H1 (cell line): ENCODE data around the gene ARHGAP26. TPM values are rescaled to one million over a fixed set of nuclear protein-coding genes. Genes with fewer than 3 reads are reported as not detected.

Experiments
- CTCF ChIA-PET: fragments of 300-600 bp; sonication (Branson Sonifier 250); formaldehyde crosslinking; loops from one replicate; lab custom pipeline; 2021; ENCODE audit not compliant: partially characterized antibody; lab: Charles Lee
- POLR2A ChIA-PET: fragments of 300-600 bp; sonication (Branson Sonifier 250); formaldehyde crosslinking; loops from one replicate; lab custom pipeline; 2021; ENCODE audit warnings: inconsistent platforms; ENCODE audit not compliant: partially characterized antibody; lab: Charles Lee
- DNase-seq, 2 experiments: peaks; one replicate each; pipeline versions ENCODE4 v3.0.0 to v3.0.0-alpha.2; 2010 to 2022; ENCODE audit warnings: low spot score in 2 of 2, low read depth in 1 of 2, mixed read lengths in 1 of 2
- FAIRE-seq: peaks from 2 replicates; lab custom pipeline; 2011; peaks lifted over from hg19 to GRCh38; lab: Jason Lieb, UNC
- H2AFZ ChIP-seq: 2 replicates; pipeline ENCODE4 v1.8.1; 2012; ENCODE audit warnings: low read length, inconsistent platforms
- H2AK5ac ChIP-seq: 2 replicates; pipeline ENCODE4 v1.6.1; 2013; ENCODE audit warnings: low read depth, low read length
- H2BK120ac ChIP-seq: replicated peaks from 2 replicates; pipeline ENCODE3; 2013; ENCODE audit warnings: low read depth, low read length, inconsistent platforms
- H2BK12ac ChIP-seq: 2 replicates; pipeline ENCODE4 v1.6.1; 2013; ENCODE audit warnings: low read depth, low read length
- H2BK15ac ChIP-seq: 2 replicates; pipeline ENCODE4 v1.6.1; 2013; ENCODE audit warnings: low read length
- H2BK20ac ChIP-seq: 2 replicates; pipeline ENCODE4 v1.6.1; 2013; ENCODE audit warnings: low read length
- H2BK5ac ChIP-seq: 2 replicates; pipeline ENCODE4 v1.6.1; 2013; ENCODE audit warnings: low read depth, low read length
- H3K14ac ChIP-seq: 2 replicates; pipeline ENCODE4 v1.6.1; 2013; ENCODE audit warnings: inconsistent platforms; ENCODE audit not compliant: insufficient read length
- H3K18ac ChIP-seq: 2 replicates; pipeline ENCODE4 v1.6.1; 2013; ENCODE audit warnings: low read length; ENCODE audit errors: extremely low read depth
- H3K23ac ChIP-seq: 2 replicates; pipeline ENCODE4 v1.6.1; 2013; ENCODE audit warnings: inconsistent platforms; ENCODE audit not compliant: insufficient read length
- H3K23me2 ChIP-seq: 2 replicates; pipeline ENCODE4 v1.6.1; 2013; ENCODE audit warnings: low read depth, low read length
- H3K27ac ChIP-seq: 2 replicates; pipeline ENCODE4 v1.6.1; 2011; ENCODE audit warnings: low read depth, low read length, inconsistent platforms
- H3K27me3 ChIP-seq, 4 experiments: replicated peaks in 1 of 4; 1 replicate in 1 of 4; 2 replicates in 3 of 4; pipeline versions ENCODE4 v1.6.1 to v1.8.1; 2011 to 2013; ENCODE audit warnings: low read length in 3 of 4, mild to moderate bottlenecking in 3 of 4, inconsistent platforms in 2 of 4, mixed read lengths in 2 of 4, moderate library complexity in 1 of 4; ENCODE audit not compliant: control insufficient read depth in 3 of 4, insufficient read depth in 3 of 4; ENCODE audit errors: extremely low read depth in 1 of 4
- H3K36me3 ChIP-seq, 4 experiments: 2 replicates each; pipeline versions ENCODE4 v1.6.1 to v1.8.1; 2011 to 2013; ENCODE audit warnings: mild to moderate bottlenecking in 4 of 4, low read length in 3 of 4, moderate library complexity in 2 of 4, control low read depth in 1 of 4, inconsistent platforms in 1 of 4; ENCODE audit not compliant: insufficient read depth in 4 of 4, control insufficient read depth in 2 of 4
- H3K4ac ChIP-seq: replicated peaks from 2 replicates; pipeline ENCODE3; 2013; ENCODE audit warnings: low read length, low read depth, mixed read lengths, inconsistent platforms; ENCODE audit not compliant: insufficient read length
- H3K4me1 ChIP-seq, 4 experiments: replicated peaks in 1 of 4; 1 replicate in 1 of 4; 2 replicates in 3 of 4; pipeline versions ENCODE4 v1.6.1 to v1.8.1; 2011 to 2013; ENCODE audit warnings: low read length in 3 of 4, inconsistent platforms in 2 of 4, mixed read lengths in 1 of 4; ENCODE audit not compliant: insufficient read depth in 4 of 4, control insufficient read depth in 3 of 4
- H3K4me2 ChIP-seq, 2 experiments: 2 replicates each; pipeline versions ENCODE4 v1.6.1 to v1.8.1; 2011 to 2013; ENCODE audit warnings: low read depth in 2 of 2, low read length in 2 of 2, control low read depth in 1 of 2, inconsistent platforms in 1 of 2, mild to moderate bottlenecking in 1 of 2; ENCODE audit not compliant: insufficient read depth in 1 of 2
- H3K4me3 ChIP-seq, 4 experiments: fragments of 200-600, 300-600 bp in 1 of 4; sonication (generic), shearing (Covaris generic), sonication (Bioruptor Twin) in 1 of 4; 2 replicates each; pipeline versions ENCODE4 v1.5.1 to v1.8.1; 2011 to 2016; ENCODE audit warnings: low read length in 4 of 4, low read depth in 3 of 4, control low read depth in 2 of 4, inconsistent platforms in 2 of 4, mild to moderate bottlenecking in 2 of 4, mixed read lengths in 1 of 4, moderate library complexity in 1 of 4; ENCODE audit not compliant: insufficient read depth in 2 of 4; ENCODE audit errors: extremely low read depth in 1 of 4
- H3K56ac ChIP-seq: replicated peaks from 2 replicates; pipeline ENCODE3; 2013; ENCODE audit warnings: low read depth, mild to moderate bottlenecking, mixed read lengths, low read length, inconsistent platforms; ENCODE audit not compliant: insufficient read length
- H3K79me1 ChIP-seq: 2 replicates; pipeline ENCODE4 v1.6.1; 2013; ENCODE audit warnings: low read depth, low read length, control low read depth
- H3K79me2 ChIP-seq, 2 experiments: 2 replicates each; pipeline versions ENCODE4 v1.6.1 to v1.8.1; 2012 to 2013; ENCODE audit warnings: low read length in 2 of 2, mild to moderate bottlenecking in 2 of 2, inconsistent platforms in 1 of 2; ENCODE audit not compliant: insufficient read depth in 2 of 2, control insufficient read depth in 1 of 2
- H3K9ac ChIP-seq, 4 experiments: replicated peaks in 1 of 4; 1 replicate in 1 of 4; 2 replicates in 3 of 4; pipeline versions ENCODE4 v1.6.1 to v1.8.1; 2011 to 2013; ENCODE audit warnings: low read depth in 3 of 4, low read length in 3 of 4, control low read depth in 2 of 4, mild to moderate bottlenecking in 2 of 4, moderate library complexity in 2 of 4, inconsistent platforms in 1 of 4; ENCODE audit errors: extremely low read depth in 1 of 4
- H3K9me3 ChIP-seq, 2 experiments: 2 replicates each; pipeline versions ENCODE4 v1.6.1 to v1.8.1; 2012 to 2013; ENCODE audit warnings: mild to moderate bottlenecking in 2 of 2, moderate library complexity in 2 of 2, control low read depth in 1 of 2, inconsistent platforms in 1 of 2, low read depth in 1 of 2, low read length in 1 of 2, mixed read lengths in 1 of 2; ENCODE audit not compliant: insufficient read depth in 2 of 2
- H4K20me1 ChIP-seq, 2 experiments: replicated peaks in 1 of 2; 2 replicates each; pipeline versions ENCODE3 to v1.8.1; 2011 to 2013; ENCODE audit warnings: inconsistent platforms in 2 of 2, low read length in 2 of 2, mild to moderate bottlenecking in 1 of 2; ENCODE audit not compliant: insufficient read depth in 2 of 2, control insufficient read depth in 1 of 2
- H4K5ac ChIP-seq: 2 replicates; pipeline ENCODE4 v1.6.1; 2013; ENCODE audit warnings: low read length, low read depth, mixed read lengths, inconsistent platforms; ENCODE audit not compliant: insufficient read length
- H4K8ac ChIP-seq: 2 replicates; pipeline ENCODE4 v1.8.0; 2013; ENCODE audit warnings: mild to moderate bottlenecking, moderate library complexity, low read length, inconsistent platforms; ENCODE audit not compliant: insufficient read depth; ENCODE audit errors: extremely low read depth
- H4K91ac ChIP-seq: replicated peaks from 2 replicates; pipeline ENCODE3; 2013; ENCODE audit warnings: low read length, mixed read lengths, inconsistent platforms; ENCODE audit not compliant: insufficient read length
- MAX ChIP-seq: IDR thresholded peaks from 2 replicates; pipeline ENCODE4 v1.6.1; 2012; ENCODE audit warnings: inconsistent platforms
- NRF1 ChIP-seq: IDR thresholded peaks from 2 replicates; pipeline ENCODE4 v1.6.1; 2011; ENCODE audit warnings: mild to moderate bottlenecking, low read depth, low read length, improper control_type of control experiment
- POU5F1 ChIP-seq: IDR thresholded peaks from 2 replicates; pipeline ENCODE4 v1.6.1; 2011; ENCODE audit warnings: low read depth, mild to moderate bottlenecking, low read length, moderate library complexity
- RAD21 ChIP-seq, 2 experiments: IDR thresholded peaks in 1 of 2; conservative IDR thresholded peaks in 1 of 2; 2 replicates each; pipeline ENCODE4 v1.6.1; 2011; ENCODE audit warnings: low read depth in 2 of 2, low read length in 2 of 2, improper control_type of control experiment in 1 of 2, inconsistent platforms in 1 of 2, mild to moderate bottlenecking in 1 of 2, moderate library complexity in 1 of 2
- SP1 ChIP-seq: IDR thresholded peaks from 2 replicates; pipeline ENCODE4 v1.6.1; 2011; ENCODE audit warnings: low read depth, low read length
- TBP ChIP-seq: IDR thresholded peaks from 2 replicates; pipeline ENCODE4 v1.6.1; 2011; ENCODE audit warnings: low read depth, low read length, improper control_type of control experiment
- YY1 ChIP-seq: IDR thresholded peaks from 2 replicates; pipeline ENCODE4 v1.6.1; 2011; ENCODE audit warnings: low read depth, mild to moderate bottlenecking, low read length
- WGBS, 2 experiments: shearing (Covaris generic) in 1 of 2; methylation state at CpG; one replicate each; pipeline versions ENCODE4 v1.1.6 to v1.1.7; 2013 to 2015; ENCODE audit warnings: low lambda C conversion rate in 2 of 2, mixed read lengths in 2 of 2, inconsistent platforms in 1 of 2, low coverage in 1 of 2, missing lambda C conversion rate in 1 of 2; ENCODE audit not compliant: insufficient replicate concordance in 2 of 2, insufficient coverage in 1 of 2, insufficient read length in 1 of 2; ENCODE audit errors: extremely low coverage in 1 of 2, missing lambda C conversion rate in 1 of 2; 5-methylcytosine and 5-hydroxymethylcytosine counted together
- polyA plus RNA-seq, 7 experiments: library from polyadenylated mRNA; depleted of rRNA in 3 of 7; stranded (reverse) in 5 of 7; unstranded in 2 of 7; fragments of >200 nt in 5 of 7; fragments of 200-250 nt in 2 of 7; gene quantifications; 1 replicate in 5 of 7; 2 replicates in 1 of 7; 4 replicates in 1 of 7; pipeline versions ENCODE4 v1.2.1 to v1.2.3, GENCODE V29; 2011 to 2013; ENCODE audit warnings: missing spikeins in 2 of 7, mixed read lengths in 2 of 7
- total RNA-seq: library from RNA; stranded (reverse); fragmentation: NEBNext Ultra II Directional; extraction: Animal tissue kit (Norgen Biotek cat#: 25700); gene quantifications from 2 replicates; pipeline ENCODE4 v1.2.1, GENCODE V29; 2021
- TF ChIP-seq, protein P1 (sequence below): IDR thresholded peaks from 2 replicates; pipeline ENCODE4 v1.6.1; 2011; ENCODE audit warnings: low read depth, mild to moderate bottlenecking, low read length; ENCODE audit not compliant: insufficient read depth
- TF ChIP-seq, protein P2 (sequence below): IDR thresholded peaks from 2 replicates; pipeline ENCODE4 v1.6.1; 2012; ENCODE audit warnings: low read length, inconsistent platforms
- TF ChIP-seq, protein P3 (sequence below): IDR thresholded peaks from 2 replicates; pipeline ENCODE4 v1.6.1; 2011; ENCODE audit warnings: low read length, improper control_type of control experiment

Gene ARHGAP26
- total and polyA plus RNA-seq, 2 of the 8 experiments (the other 6 are each of a cell fraction or from before 2014, with no cell fraction given), result 7.1 to 24.8 TPM

DNA sequence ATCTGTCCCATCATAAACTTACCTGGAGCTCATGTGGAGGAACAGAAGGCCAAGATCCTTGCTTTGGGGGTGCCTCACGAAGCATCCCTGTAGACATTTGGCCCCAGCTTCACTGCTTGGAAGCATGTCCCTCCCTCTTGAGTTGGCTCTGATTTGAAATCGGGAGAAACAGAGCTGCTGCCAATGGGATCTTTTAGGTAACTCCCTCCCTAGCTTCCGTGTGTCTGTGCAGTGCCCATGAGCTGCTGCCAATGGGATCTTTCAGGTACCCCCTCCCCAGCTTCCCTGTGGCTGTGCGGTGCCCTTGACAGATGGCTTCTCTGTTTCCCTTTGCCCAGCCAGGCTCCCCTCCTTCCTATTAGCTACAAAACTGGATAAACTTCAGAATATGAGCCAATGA, 455.3 kb downstream of the ARHGAP26 start:
- H3K56ac ChIP-seq, result no peak overlapping the region
- H3K27me3 ChIP-seq, result no peaks in the 10 kb centered on the region
- ChIA-PET CTCF (interaction anchor here (1.6 to 3.1 kb wide), 3 partner anchors 9 to 16 kb away, joined by 6 to 10 read pairs (median 9); no protein-coding TSS in a partner anchor), POLR2A (no interaction called here)
- H3K4ac ChIP-seq, result no peak overlapping the region
- H3K4me1 ChIP-seq, result peaks cover 0 to 7% (median 3%) of the 10 kb centered on the region in 4 experiments; a peak in 4 of 7 replicates
- H3K23ac ChIP-seq, result no peak overlapping the region
- no peaks in the 10 kb centered on the region for H3K9me3 ChIP-seq
- H2AK5ac ChIP-seq, result no peak overlapping the region
- no peak overlapping the region for H2BK15ac ChIP-seq
- no peak overlapping the region for H2BK12ac ChIP-seq
- no peak overlapping the region for H2AFZ ChIP-seq
- H4K20me1 ChIP-seq, result no peaks in the 10 kb centered on the region
- FAIRE-seq (no peak), DNase-seq (no peak)
- H4K91ac ChIP-seq, result no peak overlapping the region
- no peak overlapping the region for H2BK5ac ChIP-seq
- H3K79me1 ChIP-seq, result no peaks in the 10 kb centered on the region
- no peak overlapping the region for H3K4me2 ChIP-seq
- no peak overlapping the region for H3K9ac ChIP-seq
- H4K5ac ChIP-seq, result no peak overlapping the region
- no peaks in the 10 kb centered on the region for H3K79me2 ChIP-seq
- H3K14ac ChIP-seq, result no peak overlapping the region
- H3K23me2 ChIP-seq, result peaks cover 2% of the 10 kb centered on the region; the same call in 1 of the 2 replicates
- H3K27ac ChIP-seq, result no peak overlapping the region
- no peak overlapping the region for H3K4me3 ChIP-seq
- no peak overlapping the region for H2BK20ac ChIP-seq
- no peaks in the 10 kb centered on the region for H3K36me3 ChIP-seq
- 86% methylated on average over 4 of the region's 4 CpGs; no CpG with 5 or more reads in 1 of the 2 experiments for WGBS, 2 experiments
- H2BK120ac ChIP-seq, result no peak overlapping the region
- H3K18ac ChIP-seq, result no peak overlapping the region
- H4K8ac ChIP-seq, result no peak overlapping the region
- TF ChIP-seq YY1 (no peak), POU5F1 (no peak), SP1 (no peak), RAD21 (IDR thresholded peaks at IDR 0.05 in 1 of 2, conservative IDR thresholded peaks at IDR 0.05 in 1 of 2; ENCODE audit: low read depth in 2 of 2, low read length in 2 of 2) (no peak), NRF1 (no peak), TBP (no peak), MAX (no peak)
- TF ChIP-seq, protein P1, sequence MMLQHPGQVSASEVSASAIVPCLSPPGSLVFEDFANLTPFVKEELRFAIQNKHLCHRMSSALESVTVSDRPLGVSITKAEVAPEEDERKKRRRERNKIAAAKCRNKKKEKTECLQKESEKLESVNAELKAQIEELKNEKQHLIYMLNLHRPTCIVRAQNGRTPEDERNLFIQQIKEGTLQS, result no peak
- TF ChIP-seq, protein P2, sequence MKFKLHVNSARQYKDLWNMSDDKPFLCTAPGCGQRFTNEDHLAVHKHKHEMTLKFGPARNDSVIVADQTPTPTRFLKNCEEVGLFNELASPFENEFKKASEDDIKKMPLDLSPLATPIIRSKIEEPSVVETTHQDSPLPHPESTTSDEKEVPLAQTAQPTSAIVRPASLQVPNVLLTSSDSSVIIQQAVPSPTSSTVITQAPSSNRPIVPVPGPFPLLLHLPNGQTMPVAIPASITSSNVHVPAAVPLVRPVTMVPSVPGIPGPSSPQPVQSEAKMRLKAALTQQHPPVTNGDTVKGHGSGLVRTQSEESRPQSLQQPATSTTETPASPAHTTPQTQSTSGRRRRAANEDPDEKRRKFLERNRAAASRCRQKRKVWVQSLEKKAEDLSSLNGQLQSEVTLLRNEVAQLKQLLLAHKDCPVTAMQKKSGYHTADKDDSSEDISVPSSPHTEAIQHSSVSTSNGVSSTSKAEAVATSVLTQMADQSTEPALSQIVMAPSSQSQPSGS, result no peak
- TF ChIP-seq, protein P3, sequence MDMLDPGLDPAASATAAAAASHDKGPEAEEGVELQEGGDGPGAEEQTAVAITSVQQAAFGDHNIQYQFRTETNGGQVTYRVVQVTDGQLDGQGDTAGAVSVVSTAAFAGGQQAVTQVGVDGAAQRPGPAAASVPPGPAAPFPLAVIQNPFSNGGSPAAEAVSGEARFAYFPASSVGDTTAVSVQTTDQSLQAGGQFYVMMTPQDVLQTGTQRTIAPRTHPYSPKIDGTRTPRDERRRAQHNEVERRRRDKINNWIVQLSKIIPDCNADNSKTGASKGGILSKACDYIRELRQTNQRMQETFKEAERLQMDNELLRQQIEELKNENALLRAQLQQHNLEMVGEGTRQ, result no peak
